Trophoblast cell (in vitro differentiated cells and primary cell): Measurements from ENCODE around the gene CHRNA10.
"Not testable (repeated sequence)": the region's sequence is repeated elsewhere in the genome, so short reads cannot be mapped to it uniquely, and the experiment has no call there.

ENCODE experiments used
- DNase-seq, 2 donors: peaks; one replicate each; pipeline ENCODE4 v3.0.0-alpha.2; 2016
- H2AFZ ChIP-seq: 2 replicates; pipeline ENCODE4 v1.6.1; 2013; ENCODE audit warnings: low read length, moderate library complexity, mild to moderate bottlenecking; ENCODE audit not compliant: insufficient read depth, poor library complexity
- H2AK5ac ChIP-seq: 2 replicates; pipeline ENCODE4 v1.6.1; 2013; ENCODE audit warnings: mild to moderate bottlenecking, low read length
- H2BK120ac ChIP-seq: 2 replicates; pipeline ENCODE4 v1.6.1; 2013; ENCODE audit warnings: low read length, mild to moderate bottlenecking, moderate library complexity; ENCODE audit not compliant: insufficient read depth, poor library complexity
- H2BK12ac ChIP-seq: 2 replicates; pipeline ENCODE4 v1.6.1; 2013; ENCODE audit warnings: mild to moderate bottlenecking, low read length, moderate library complexity
- H2BK5ac ChIP-seq: 2 replicates; pipeline ENCODE4 v1.6.1; 2013; ENCODE audit warnings: low read length, low read depth, moderate library complexity, mild to moderate bottlenecking; ENCODE audit not compliant: poor library complexity
- H3K14ac ChIP-seq: 2 replicates; pipeline ENCODE4 v1.6.1; 2013; ENCODE audit warnings: mild to moderate bottlenecking, low read length
- H3K18ac ChIP-seq: 2 replicates; pipeline ENCODE4 v1.6.1; 2013; ENCODE audit warnings: mild to moderate bottlenecking, low read length
- H3K23ac ChIP-seq: 2 replicates; pipeline ENCODE4 v1.6.1; 2013; ENCODE audit warnings: low read length
- H3K27ac ChIP-seq: 2 replicates; pipeline ENCODE4 v1.5.1; 2013; ENCODE audit warnings: low read depth, mild to moderate bottlenecking, inconsistent platforms, low read length, moderate library complexity
- H3K27me3 ChIP-seq: 2 replicates; pipeline ENCODE4 v1.6.1; 2013; ENCODE audit warnings: inconsistent platforms, mild to moderate bottlenecking, low read length, moderate library complexity; ENCODE audit not compliant: insufficient read depth
- H3K36me3 ChIP-seq, 2 experiments: 1 replicate in 1 of 2; 2 replicates in 1 of 2; pipeline ENCODE4 v1.6.1; 2013; ENCODE audit warnings: low read length in 2 of 2, mild to moderate bottlenecking in 2 of 2, moderate library complexity in 1 of 2; ENCODE audit not compliant: insufficient read depth in 2 of 2, control insufficient read depth in 1 of 2
- H3K4ac ChIP-seq: 2 replicates; pipeline ENCODE4 v1.6.1; 2013; ENCODE audit warnings: low read depth, mild to moderate bottlenecking, low read length, moderate library complexity
- H3K4me1 ChIP-seq, 2 experiments: 1 replicate in 1 of 2; 2 replicates in 1 of 2; pipeline ENCODE4 v1.6.1; 2013; ENCODE audit warnings: low read length in 2 of 2, mild to moderate bottlenecking in 2 of 2, moderate library complexity in 1 of 2; ENCODE audit not compliant: insufficient read depth in 2 of 2, control insufficient read depth in 1 of 2
- H3K4me2 ChIP-seq: 2 replicates; pipeline ENCODE4 v1.6.1; 2013; ENCODE audit warnings: inconsistent platforms, mild to moderate bottlenecking, low read length, moderate library complexity
- H3K4me3 ChIP-seq: 2 replicates; pipeline ENCODE4 v1.5.1; 2013; ENCODE audit warnings: mild to moderate bottlenecking, low read depth, low read length, inconsistent platforms
- H3K79me1 ChIP-seq: one replicate; pipeline ENCODE4 v1.6.1; 2013; ENCODE audit warnings: low read length
- H3K79me2 ChIP-seq: 2 replicates; pipeline ENCODE4 v1.6.1; 2013; ENCODE audit warnings: low read length, mild to moderate bottlenecking; ENCODE audit not compliant: control insufficient read depth, insufficient read depth, poor library complexity
- H3K9ac ChIP-seq: 2 replicates; pipeline ENCODE4 v1.6.1; 2013; ENCODE audit warnings: mild to moderate bottlenecking, low read length
- H3K9me3 ChIP-seq: 2 replicates; pipeline ENCODE4 v1.6.1; 2013; ENCODE audit warnings: low read depth, mild to moderate bottlenecking, control low read depth, inconsistent platforms, low read length; ENCODE audit not compliant: insufficient read depth
- H4K12ac ChIP-seq: 2 replicates; pipeline ENCODE4 v1.6.1; 2013; ENCODE audit warnings: low read depth, mild to moderate bottlenecking, low read length, moderate library complexity
- H4K8ac ChIP-seq: 2 replicates; pipeline ENCODE4 v1.6.1; 2013; ENCODE audit warnings: low read depth, mild to moderate bottlenecking, low read length, moderate library complexity
- H4K91ac ChIP-seq: one replicate; pipeline ENCODE4 v1.6.1; 2013; ENCODE audit warnings: low read depth, mild to moderate bottlenecking, low read length, moderate library complexity
- WGBS: extraction: QIAGEN DNeasy Blood & Tissue Kit; methylation state at CpG from one replicate; pipeline ENCODE4 v1.1.7; 2013; ENCODE audit warnings: missing lambda C conversion rate; ENCODE audit not compliant: insufficient read length, insufficient coverage; ENCODE audit errors: extremely low coverage; 5-methylcytosine and 5-hydroxymethylcytosine counted together

Gene CHRNA10

DNA sequence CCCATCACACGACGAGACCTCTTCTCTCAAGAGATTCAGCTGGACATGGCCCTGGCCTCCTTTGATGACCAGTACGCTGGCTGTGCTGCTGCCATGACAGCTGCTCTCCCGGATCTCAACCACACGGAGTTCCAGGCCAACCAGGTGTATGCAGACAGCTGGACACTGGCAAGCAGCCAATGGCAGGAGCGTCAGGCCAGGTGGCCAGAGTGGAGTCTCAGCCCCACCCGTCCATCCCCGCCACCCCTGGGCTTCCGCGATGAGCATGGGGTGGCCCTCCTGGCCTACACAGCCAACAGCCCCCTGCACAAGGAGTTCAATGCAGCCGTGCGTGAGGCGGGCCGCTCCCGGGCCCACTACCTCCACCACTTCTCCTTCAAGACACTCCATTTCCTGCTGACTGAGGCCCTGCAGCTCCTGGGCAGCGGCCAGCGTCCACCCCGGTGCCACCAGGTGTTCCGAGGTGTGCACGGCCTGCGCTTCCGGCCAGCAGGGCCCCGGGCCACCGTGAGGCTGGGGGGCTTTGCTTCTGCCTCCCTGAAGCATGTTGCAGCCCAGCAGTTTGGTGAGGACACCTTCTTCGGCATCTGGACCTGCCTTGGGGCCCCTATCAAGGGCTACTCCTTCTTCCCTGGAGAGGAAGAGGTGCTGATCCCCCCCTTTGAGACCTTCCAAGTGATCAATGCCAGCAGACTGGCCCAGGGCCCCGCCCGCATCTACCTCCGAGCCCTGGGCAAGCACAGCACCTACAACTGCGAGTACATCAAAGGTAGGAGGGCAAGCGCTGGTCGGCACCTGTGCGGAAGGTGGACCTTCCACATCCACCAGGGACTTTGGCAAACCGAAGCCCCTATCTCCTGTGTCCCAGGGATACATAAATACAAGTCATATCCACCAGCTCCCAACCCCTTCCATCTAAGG, 11.3 kb downstream of the CHRNA10 start:
- no peak overlapping the region for H2BK120ac ChIP-seq
- no peak overlapping the region for H3K4ac ChIP-seq
- no peak overlapping the region for H4K91ac ChIP-seq
- no peak overlapping the region for H2BK12ac ChIP-seq
- H3K9ac ChIP-seq, result no peak overlapping the region
- no CpG with 5 or more reads among the region's 33 CpGs for WGBS
- H3K27ac ChIP-seq, result no peak overlapping the region
- no peaks in the 10 kb centered on the region for H3K27me3 ChIP-seq
- H3K14ac ChIP-seq, result no peak overlapping the region
- DNase-seq, result no peak
- no peak overlapping the region for H3K23ac ChIP-seq
- H2AK5ac ChIP-seq, result no peak overlapping the region
- H3K18ac ChIP-seq, result no peak overlapping the region
- H2AFZ ChIP-seq, result no peak overlapping the region
- H4K8ac ChIP-seq, result no peak overlapping the region
- H3K9me3 ChIP-seq, result peaks cover 7% of the 10 kb centered on the region
- no peak overlapping the region for H2BK5ac ChIP-seq
- no peak overlapping the region for H4K12ac ChIP-seq
- no peaks in the 10 kb centered on the region for H3K79me2 ChIP-seq
- peaks cover 9% of the 10 kb centered on the region in 2 experiments for H3K36me3 ChIP-seq
- H3K4me1 ChIP-seq, result no peaks in the 10 kb centered on the region
- no peak overlapping the region for H3K4me2 ChIP-seq
- H3K79me1 ChIP-seq, result no peaks in the 10 kb centered on the region
- H3K4me3 ChIP-seq, result no peak overlapping the region

DNA sequence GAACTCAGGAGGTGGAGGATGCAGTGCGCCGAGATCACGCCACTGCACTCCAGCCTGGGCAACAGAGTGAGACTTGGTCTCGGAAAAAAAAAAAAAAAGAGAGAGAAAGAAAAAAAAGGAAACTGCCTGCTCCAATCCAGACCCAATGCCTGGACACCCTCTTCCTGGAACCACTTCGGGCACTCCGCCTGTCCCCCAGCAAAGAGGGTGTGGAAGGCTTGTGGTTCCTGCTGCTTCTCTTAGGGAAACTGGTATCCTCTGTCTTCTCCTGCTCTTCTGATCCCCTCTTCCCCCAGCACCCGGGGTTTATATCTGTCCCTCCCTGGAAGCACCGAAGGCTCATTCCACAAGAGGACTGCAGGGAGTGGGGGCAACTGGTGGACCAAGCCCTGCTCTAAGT, 12.9 kb downstream of the CHRNA10 start:
- Histone ChIP-seq H3K27ac (no peak overlapping the region), H3K4ac (no peak overlapping the region), H2BK12ac (no peak overlapping the region), H4K8ac (no peak overlapping the region), H3K4me3 (no peak overlapping the region), H3K23ac (no peak overlapping the region), H3K79me1 (no peaks in the 10 kb centered on the region), H3K4me1 (no peaks in the 10 kb centered on the region), H3K27me3 (no peaks in the 10 kb centered on the region), H4K91ac (no peak overlapping the region), H3K18ac (no peak overlapping the region), H3K14ac (no peak overlapping the region), H2AK5ac (no peak overlapping the region), H3K9ac (no peak overlapping the region), H4K12ac (no peak overlapping the region), H3K36me3 (no peaks in the 10 kb centered on the region), H2BK5ac (no peak overlapping the region), H2AFZ (no peak overlapping the region), H3K4me2 (no peak overlapping the region), H3K79me2 (no peaks in the 10 kb centered on the region), H3K9me3 (peaks cover 7% of the 10 kb centered on the region), H2BK120ac (no peak overlapping the region)
- WGBS, result no CpG with 5 or more reads among the region's 8 CpGs
- no peak for DNase-seq

DNA sequence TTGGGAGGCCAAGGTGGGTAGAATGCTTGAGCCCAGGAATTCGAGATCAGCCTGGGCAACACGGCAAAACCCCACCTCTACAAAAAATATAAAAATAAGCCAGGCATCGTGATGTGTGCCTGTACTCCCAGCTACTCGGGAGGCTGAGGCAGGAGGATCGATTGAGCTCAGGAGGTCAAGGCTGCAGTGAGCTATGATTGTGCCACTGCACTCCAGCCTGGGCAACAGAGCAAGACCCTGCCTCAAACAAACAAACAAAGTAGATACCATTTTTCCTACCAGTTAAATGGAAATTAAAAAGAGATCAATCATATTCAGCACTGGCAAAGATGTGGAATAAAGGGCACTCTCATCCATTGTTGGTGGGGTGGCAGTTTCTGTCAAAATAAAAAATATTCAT, 13.9 kb downstream of the CHRNA10 start:
- H3K4me2 ChIP-seq, H3K9me3 ChIP-seq, H3K4me1 ChIP-seq, DNase-seq, H3K79me1 ChIP-seq, H2BK120ac ChIP-seq, H2AFZ ChIP-seq, H2AK5ac ChIP-seq, H4K91ac ChIP-seq, H4K8ac ChIP-seq, H3K14ac ChIP-seq, H3K4ac ChIP-seq, H3K9ac ChIP-seq, H2BK12ac ChIP-seq, H2BK5ac ChIP-seq, H3K36me3 ChIP-seq, H3K27me3 ChIP-seq, H4K12ac ChIP-seq, H3K18ac ChIP-seq, H3K27ac ChIP-seq, H3K4me3 ChIP-seq, H3K79me2 ChIP-seq, H3K23ac ChIP-seq: not testable (repeated sequence)
- no CpG with 5 or more reads among the region's 5 CpGs for WGBS

DNA sequence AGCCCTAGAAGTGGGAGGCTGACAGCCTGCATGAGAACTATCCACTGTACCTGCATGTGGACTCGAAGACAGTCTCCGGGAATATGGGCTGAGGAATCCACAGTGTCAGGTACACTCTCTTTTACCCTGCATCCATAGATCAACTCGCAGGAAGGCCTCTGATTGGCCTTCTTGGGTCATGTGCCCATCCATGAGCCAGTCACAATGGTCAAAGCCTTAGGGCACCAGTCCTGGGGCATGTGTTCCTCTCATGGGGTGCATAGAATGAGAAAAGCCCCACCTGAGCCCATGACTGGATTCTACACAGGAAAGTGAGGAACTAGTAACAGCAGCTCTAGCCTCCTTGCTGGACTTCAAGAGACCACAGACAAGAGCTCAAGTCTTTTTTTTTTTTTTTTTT, 15.6 kb downstream of the CHRNA10 start:
- no peak for DNase-seq
- Histone ChIP-seq H3K9me3 (peaks cover 7% of the 10 kb centered on the region), H4K91ac (no peak overlapping the region), H2AFZ (no peak overlapping the region), H2BK120ac (no peak overlapping the region), H3K4me2 (no peak overlapping the region), H2BK12ac (no peak overlapping the region), H2BK5ac (no peak overlapping the region), H2AK5ac (no peak overlapping the region), H4K12ac (no peak overlapping the region), H3K9ac (no peak overlapping the region), H4K8ac (no peak overlapping the region), H3K27me3 (no peaks in the 10 kb centered on the region), H3K4ac (no peak overlapping the region), H3K4me1 (no peaks in the 10 kb centered on the region), H3K36me3 (no peaks in the 10 kb centered on the region), H3K27ac (no peak overlapping the region), H3K23ac (no peak overlapping the region), H3K79me1 (no peaks in the 10 kb centered on the region), H3K79me2 (no peaks in the 10 kb centered on the region), H3K18ac (no peak overlapping the region), H3K4me3 (no peak overlapping the region), H3K14ac (no peak overlapping the region)
- no CpG with 5 or more reads among the region's 3 CpGs for WGBS
